OCI-LY1 (cell line): ENCODE measurements around the gene LRRTM3.

Experiments
- H2AFZ ChIP-seq: fragments of 200-600 bp; sonication (generic), shearing (Covaris generic); 2 replicates; pipeline ENCODE4 v1.6.0; 2014; ENCODE audit warnings: antibody characterized with exemption, mild to moderate bottlenecking, low read length
- H3F3A ChIP-seq: fragments of 200-600 bp; sonication (generic), shearing (Covaris generic); 2 replicates; pipeline ENCODE4 v1.6.0; 2014; ENCODE audit warnings: mild to moderate bottlenecking, antibody characterized with exemption, low read length, moderate library complexity; ENCODE audit not compliant: insufficient read depth
- H3K27ac ChIP-seq: fragments of 200-600 bp; sonication (generic); 2 replicates; pipeline ENCODE4 v1.5.1; 2014; ENCODE audit warnings: low read length, mixed run types, mild to moderate bottlenecking, low read depth; ENCODE audit not compliant: poor library complexity, severe bottlenecking
- H3K27me3 ChIP-seq: fragments of 200-600 bp; sonication (generic); 2 replicates; pipeline ENCODE4 v1.6.0; 2014; ENCODE audit warnings: antibody characterized with exemption, mild to moderate bottlenecking, low read length, moderate library complexity; ENCODE audit not compliant: insufficient read depth
- H3K36me3 ChIP-seq: fragments of 200-600 bp; sonication (generic); 2 replicates; pipeline ENCODE4 v1.6.1; 2014; ENCODE audit warnings: mild to moderate bottlenecking, antibody characterized with exemption, low read length, moderate library complexity, mixed read lengths; ENCODE audit not compliant: insufficient read depth
- H3K4me1 ChIP-seq: fragments of 200-600 bp; sonication (generic); 2 replicates; pipeline ENCODE4 v1.5.1; 2014; ENCODE audit warnings: mild to moderate bottlenecking, low read length, moderate library complexity; ENCODE audit not compliant: insufficient read depth, severe bottlenecking
- H3K4me2 ChIP-seq: fragments of 200-600 bp; sonication (generic), shearing (Covaris generic); 2 replicates; pipeline ENCODE4 v1.6.1; 2014; ENCODE audit warnings: low read length
- H3K4me3 ChIP-seq: fragments of 200-600 bp; sonication (generic); 2 replicates; pipeline ENCODE4 v1.5.1; 2014; ENCODE audit warnings: low read length, low read depth, mild to moderate bottlenecking, mixed read lengths; ENCODE audit not compliant: poor library complexity, severe bottlenecking
- H3K79me2 ChIP-seq: fragments of 200-600 bp; shearing (Covaris generic); 2 replicates; pipeline ENCODE4 v1.6.1; 2016; ENCODE audit warnings: mixed run types, low read length, mixed read lengths; ENCODE audit not compliant: insufficient read depth
- H3K9ac ChIP-seq: fragments of 200-600 bp; sonication (generic), shearing (Covaris generic); 2 replicates; pipeline ENCODE4 v1.6.1; 2014; ENCODE audit warnings: mild to moderate bottlenecking, low read length, mixed read lengths
- H3K9me2 ChIP-seq: fragments of 200-600 bp; sonication (generic), shearing (Covaris generic); 2 replicates; pipeline ENCODE4 v1.6.1; 2014; ENCODE audit warnings: low read depth, mild to moderate bottlenecking, low read length, mixed read lengths
- H3K9me3 ChIP-seq: fragments of 200-600 bp; shearing (Covaris generic); 2 replicates; pipeline ENCODE4 v1.6.1; 2014; ENCODE audit warnings: low read length, mixed read lengths
- H4K20me1 ChIP-seq: fragments of 200-600 bp; sonication (generic), shearing (Covaris generic); 2 replicates; pipeline ENCODE4 v1.6.0; 2016; ENCODE audit warnings: mild to moderate bottlenecking, low read length; ENCODE audit not compliant: insufficient read depth
- EZH2 ChIP-seq: fragments of 200-600 bp; sonication (generic), shearing (Covaris generic); IDR thresholded peaks from 2 replicates; pipeline ENCODE4 v1.8.0; 2017; ENCODE audit warnings: borderline replicate concordance, mixed run types, mild to moderate bottlenecking, antibody characterized with exemption, low read length, moderate library complexity, mixed read lengths
- TF ChIP-seq, protein P1 (sequence below): fragments of 200-600 bp; sonication (generic), shearing (Covaris generic); IDR thresholded peaks from 2 replicates; pipeline ENCODE4 v1.5.1; 2017; ENCODE audit warnings: mild to moderate bottlenecking, antibody characterized with exemption, low read length, moderate library complexity, mixed read lengths

The LRRTM3 gene

DNA sequence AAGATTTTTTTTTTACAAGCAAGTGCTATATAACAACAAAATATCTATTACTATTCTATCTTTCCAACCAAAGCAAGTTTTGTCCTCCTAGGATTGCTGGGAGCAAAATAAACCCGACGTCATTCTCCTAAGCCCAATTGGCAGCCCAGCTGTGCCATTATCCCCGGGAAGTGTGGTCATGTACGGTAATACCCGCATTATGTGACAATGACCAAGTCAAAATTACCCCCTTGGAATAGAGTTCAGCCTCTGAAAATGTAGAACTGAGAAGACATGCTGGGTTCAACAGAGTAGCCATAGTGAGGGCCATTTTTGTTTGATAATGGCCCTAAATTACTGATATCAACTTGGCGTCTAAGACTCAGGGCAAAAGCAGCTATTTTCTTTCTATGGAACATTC is 215.5 kb downstream of the LRRTM3 start:
- no peaks in the 10 kb centered on the region for H3F3A ChIP-seq
- no peaks in the 10 kb centered on the region for H3K79me2 ChIP-seq
- H3K27me3 ChIP-seq = no peaks in the 10 kb centered on the region
- TF ChIP-seq EZH2 = no peak
- TF ChIP-seq, protein P1, sequence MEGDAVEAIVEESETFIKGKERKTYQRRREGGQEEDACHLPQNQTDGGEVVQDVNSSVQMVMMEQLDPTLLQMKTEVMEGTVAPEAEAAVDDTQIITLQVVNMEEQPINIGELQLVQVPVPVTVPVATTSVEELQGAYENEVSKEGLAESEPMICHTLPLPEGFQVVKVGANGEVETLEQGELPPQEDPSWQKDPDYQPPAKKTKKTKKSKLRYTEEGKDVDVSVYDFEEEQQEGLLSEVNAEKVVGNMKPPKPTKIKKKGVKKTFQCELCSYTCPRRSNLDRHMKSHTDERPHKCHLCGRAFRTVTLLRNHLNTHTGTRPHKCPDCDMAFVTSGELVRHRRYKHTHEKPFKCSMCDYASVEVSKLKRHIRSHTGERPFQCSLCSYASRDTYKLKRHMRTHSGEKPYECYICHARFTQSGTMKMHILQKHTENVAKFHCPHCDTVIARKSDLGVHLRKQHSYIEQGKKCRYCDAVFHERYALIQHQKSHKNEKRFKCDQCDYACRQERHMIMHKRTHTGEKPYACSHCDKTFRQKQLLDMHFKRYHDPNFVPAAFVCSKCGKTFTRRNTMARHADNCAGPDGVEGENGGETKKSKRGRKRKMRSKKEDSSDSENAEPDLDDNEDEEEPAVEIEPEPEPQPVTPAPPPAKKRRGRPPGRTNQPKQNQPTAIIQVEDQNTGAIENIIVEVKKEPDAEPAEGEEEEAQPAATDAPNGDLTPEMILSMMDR = no peak
- H3K4me2 ChIP-seq = no peak overlapping the region
- H3K9ac ChIP-seq = no peak overlapping the region
- H3K36me3 ChIP-seq = no peaks in the 10 kb centered on the region
- H4K20me1 ChIP-seq = no peaks in the 10 kb centered on the region
- H3K4me1 ChIP-seq = no peaks in the 10 kb centered on the region
- no peak overlapping the region for H2AFZ ChIP-seq
- H3K4me3 ChIP-seq = no peak overlapping the region
- no peak overlapping the region for H3K27ac ChIP-seq
- H3K9me3 ChIP-seq = no peaks in the 10 kb centered on the region
- H3K9me2 ChIP-seq = no peaks in the 10 kb centered on the region

DNA sequence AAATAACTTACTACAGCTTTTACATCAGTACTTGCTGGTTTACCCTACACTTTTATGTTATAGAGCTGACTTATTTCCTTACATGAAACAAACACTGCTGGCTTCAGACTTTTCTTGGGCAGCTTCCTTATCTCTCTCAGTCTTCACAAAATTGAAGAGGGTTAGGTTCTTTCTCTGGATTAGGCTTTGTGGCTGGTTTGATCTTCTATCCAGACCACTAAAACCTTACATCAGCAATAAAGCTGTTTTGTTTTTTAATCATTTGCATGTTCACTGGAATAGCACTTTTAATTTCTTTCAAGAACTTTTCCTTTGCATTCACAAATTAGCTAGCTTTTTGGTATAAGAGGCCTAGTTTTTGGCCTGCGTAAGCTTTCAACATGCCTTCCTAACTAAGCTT is 218.7 kb downstream of the LRRTM3 start:
- Histone ChIP-seq H4K20me1 (no peaks in the 10 kb centered on the region), H3K9ac (no peak overlapping the region), H3K4me1 (no peaks in the 10 kb centered on the region), H3K4me3 (no peak overlapping the region), H3K4me2 (no peak overlapping the region), H2AFZ (no peak overlapping the region), H3K79me2 (no peaks in the 10 kb centered on the region), H3K36me3 (no peaks in the 10 kb centered on the region), H3K9me2 (no peaks in the 10 kb centered on the region), H3K9me3 (no peaks in the 10 kb centered on the region), H3K27ac (no peak overlapping the region), H3F3A (no peaks in the 10 kb centered on the region), H3K27me3 (no peaks in the 10 kb centered on the region)
- no peak for TF ChIP-seq EZH2
- TF ChIP-seq, protein P1 = no peak
